HG03342 (cell line): ENCODE data around the gene SQSTM1.
A peak's percentile ranks its signal among the peaks of the same experiment; 100 is the strongest.
"Not testable (repeated sequence)": the region's sequence is repeated elsewhere in the genome, so short reads cannot be mapped to it uniquely, and the experiment has no call there.

ENCODE experiments used
- ATAC-seq: cut with Tn5 transposase; IDR thresholded peaks from one replicate; pipeline ENCODE4 v1.9.1; 2021; ENCODE audit warnings: mild to moderate bottlenecking, moderate library complexity; ENCODE audit not compliant: unreplicated experiment

Gene SQSTM1

GRCh38 chr5:179841621-179842020, 20.9 kb downstream of the SQSTM1 start:
- ATAC-seq = no peak

DNA sequence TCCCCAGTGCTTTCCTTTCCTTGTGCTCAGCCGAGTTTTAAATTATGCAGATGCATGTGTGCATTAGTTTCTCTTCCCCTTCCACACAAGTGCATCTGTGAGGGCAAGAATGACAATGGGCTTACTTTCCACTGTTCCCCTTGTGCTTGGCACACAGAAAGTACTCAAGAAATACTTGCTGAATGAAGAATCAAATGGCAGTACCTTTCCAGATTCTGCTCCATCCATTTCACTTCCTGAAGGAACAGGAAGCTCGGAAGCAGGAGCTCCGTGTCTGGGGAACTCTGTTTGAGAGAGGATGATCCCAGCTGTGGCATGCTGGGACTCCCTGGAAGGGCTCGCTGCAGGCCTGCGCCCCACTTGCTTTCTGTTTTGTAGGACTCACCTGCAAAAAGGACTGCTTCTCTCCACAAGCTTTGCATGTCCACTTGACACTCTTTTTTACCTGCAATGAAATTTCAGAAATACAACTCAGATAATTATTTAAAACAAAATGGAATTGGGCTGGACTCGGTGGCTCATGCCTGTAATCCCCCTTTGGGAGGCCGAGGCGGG, 32.4 kb downstream of the SQSTM1 start:
- peak; percentile 84 for ATAC-seq

DNA sequence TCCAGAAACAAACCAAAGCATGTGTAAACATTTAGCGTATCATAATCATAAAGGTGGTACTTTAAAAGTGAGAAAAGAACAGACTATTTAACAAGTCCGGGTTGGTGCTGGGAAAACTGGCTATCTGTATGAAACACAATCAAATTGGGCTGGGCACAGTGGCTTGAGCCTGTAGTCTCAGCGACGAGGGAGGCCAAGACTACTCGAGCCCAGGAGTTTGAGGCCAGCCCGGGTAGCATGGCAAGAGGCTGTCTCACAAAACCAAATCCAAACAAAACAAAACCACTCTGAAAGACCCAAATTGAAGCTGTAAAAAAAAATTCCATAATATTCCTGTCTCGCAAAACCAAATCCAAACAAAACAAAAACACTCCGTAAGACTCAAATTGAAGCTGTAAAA, 33.7 kb downstream of the SQSTM1 start:
- ATAC-seq = no peak

GRCh38 chr5:179858241-179858585, 37.5 kb downstream of the SQSTM1 start:
- ATAC-seq = peak; percentile 51

DNA sequence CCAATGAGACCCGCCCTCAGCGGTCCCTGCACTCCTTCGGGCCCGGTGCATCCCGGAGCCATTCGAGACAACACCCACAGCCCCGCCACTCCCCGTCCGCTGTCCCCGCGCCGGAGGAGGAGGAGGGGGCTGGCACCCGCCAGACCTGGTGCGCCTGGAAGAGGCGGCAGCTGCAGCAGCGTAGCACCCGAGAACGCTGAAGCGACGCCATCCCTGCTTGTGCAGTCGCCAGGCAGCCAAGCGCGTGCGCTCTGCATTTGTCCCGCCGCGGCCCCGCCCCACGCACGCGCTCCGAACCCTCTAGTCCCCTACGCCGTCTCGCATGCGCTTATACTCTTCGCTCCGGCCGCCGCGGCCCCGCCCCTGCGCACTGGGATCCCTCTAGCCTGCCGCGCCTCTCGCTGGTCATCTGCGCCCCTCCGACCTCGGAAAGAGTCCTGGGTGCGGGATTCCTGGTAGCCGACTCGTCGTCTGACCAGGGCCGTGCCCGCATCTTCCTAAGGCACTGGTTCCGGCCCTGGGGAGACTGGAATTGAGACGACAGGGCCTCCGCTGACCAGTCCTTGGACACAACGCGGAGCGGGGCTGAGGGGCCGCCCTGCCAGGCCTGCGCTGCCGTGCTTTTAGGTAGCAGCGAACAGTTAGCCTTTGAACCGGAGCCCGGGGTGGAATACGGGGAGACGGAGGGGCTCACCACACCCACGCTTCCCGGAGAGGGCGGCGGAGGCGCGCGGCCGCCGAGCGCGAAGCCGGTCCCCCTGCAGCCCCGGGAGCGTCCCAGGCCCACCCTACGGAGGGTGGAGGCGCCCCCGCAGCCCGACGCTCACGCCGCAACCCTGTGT, 38.1 kb downstream of the SQSTM1 start, which contains the start of gene MRNIP:
Gene MRNIP, minus strand, starts transcription at position 232 of the 842 bp plus-strand sequence. Its CDS starts 21 bp downstream, at position 211.
- peak; percentile 94 for ATAC-seq

- no peak for ATAC-seq
Measured at GRCh38 chr5:179860301-179860700, 39.6 kb downstream of the SQSTM1 start.

DNA sequence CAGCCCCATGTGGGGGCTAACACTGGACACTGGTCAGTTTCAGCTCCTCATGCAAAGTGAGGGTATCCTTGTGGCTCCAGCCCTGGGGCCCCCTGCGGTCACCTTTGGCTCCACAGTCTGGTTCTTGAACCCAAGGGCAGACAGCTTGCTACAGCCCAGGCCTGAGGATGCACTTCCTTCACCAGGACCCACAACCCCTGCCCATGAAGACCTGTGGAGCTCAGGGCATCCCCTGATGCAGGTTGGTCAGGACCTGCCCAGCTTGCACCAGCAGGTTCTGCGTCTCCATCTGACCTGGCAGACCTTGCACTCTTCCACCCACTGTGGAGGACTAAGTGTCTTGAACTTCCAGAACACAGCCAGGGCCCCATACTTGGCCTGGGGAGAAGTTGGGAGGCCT, 41.6 kb downstream of the SQSTM1 start:
- no peak for ATAC-seq

GRCh38 chr5:179862891-179863290, 42.2 kb downstream of the SQSTM1 start:
- no peak for ATAC-seq

GRCh38 chr5:179863449-179864085, 42.9 kb downstream of the SQSTM1 start:
- no peak for ATAC-seq

DNA sequence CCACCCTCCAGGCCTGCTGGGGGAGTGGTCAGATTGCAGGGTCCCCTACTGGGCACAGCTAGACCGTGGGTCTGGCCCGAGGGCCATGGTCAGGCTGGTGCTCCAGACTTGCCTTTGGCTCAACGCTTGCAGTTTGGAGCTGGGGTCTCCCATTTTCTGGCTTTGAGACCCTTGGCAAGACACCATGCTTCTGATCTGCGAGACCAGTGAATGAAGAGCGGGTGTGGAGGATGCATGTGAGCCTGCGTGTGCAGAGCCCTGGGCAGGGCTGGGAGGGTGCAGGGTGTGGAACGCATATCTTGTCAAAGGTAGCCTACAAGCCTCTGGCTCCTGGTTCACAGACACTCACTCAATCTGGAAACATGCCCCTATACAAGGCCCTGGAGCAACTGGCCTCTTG, 44.0 kb downstream of the SQSTM1 start:
- no peak for ATAC-seq

- no peak for ATAC-seq
Measured at GRCh38 chr5:179865491-179866240, 45.0 kb downstream of the SQSTM1 start.

DNA sequence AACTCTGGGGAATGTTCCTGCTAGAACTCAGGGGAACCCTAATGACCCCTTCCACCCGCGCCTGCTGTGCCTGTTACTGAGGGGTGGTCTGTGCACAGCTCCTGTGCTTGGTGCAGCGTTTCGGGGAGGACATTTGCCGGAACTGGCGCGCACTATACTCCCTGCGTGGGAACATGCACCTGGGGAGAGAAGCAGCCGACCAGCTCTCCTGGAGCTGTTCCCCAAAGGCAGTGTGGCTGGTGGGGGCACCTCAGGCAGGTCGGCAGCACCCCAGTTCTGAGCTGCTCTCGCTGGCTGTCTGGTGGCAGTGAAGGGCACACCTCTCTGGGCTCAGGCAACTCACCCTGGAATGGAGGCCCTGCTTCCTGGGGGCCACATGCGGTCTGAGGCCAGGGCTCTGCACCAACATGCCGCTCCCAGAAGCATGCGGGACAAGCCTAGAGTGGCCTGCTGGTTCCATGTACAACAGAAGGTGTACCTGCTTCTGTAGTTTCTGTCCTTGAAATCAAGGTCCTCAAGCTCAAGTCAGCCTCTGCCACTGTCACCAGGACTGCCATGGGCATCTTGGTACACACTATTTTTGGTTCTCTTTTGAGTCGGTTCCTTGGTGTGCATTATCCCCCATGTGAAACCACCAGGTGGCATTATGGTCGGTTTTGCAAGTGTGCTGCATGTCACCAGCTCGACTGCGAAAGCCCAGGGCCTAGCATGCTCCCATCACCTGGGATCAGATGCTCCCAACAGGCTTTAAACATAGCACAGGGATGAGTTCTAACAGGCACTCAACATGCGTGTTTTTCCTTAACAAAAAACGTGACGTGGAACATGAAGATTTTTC, 45.8 kb downstream of the SQSTM1 start:
- no peak for ATAC-seq

- ATAC-seq = no peak
Measured at GRCh38 chr5:179867079-179867465, 46.4 kb downstream of the SQSTM1 start.

- ATAC-seq = no peak
Measured at GRCh38 chr5:179867476-179867875, 46.8 kb downstream of the SQSTM1 start.

GRCh38 chr5:179868541-179868940, 47.8 kb downstream of the SQSTM1 start:
- no peak for ATAC-seq

DNA sequence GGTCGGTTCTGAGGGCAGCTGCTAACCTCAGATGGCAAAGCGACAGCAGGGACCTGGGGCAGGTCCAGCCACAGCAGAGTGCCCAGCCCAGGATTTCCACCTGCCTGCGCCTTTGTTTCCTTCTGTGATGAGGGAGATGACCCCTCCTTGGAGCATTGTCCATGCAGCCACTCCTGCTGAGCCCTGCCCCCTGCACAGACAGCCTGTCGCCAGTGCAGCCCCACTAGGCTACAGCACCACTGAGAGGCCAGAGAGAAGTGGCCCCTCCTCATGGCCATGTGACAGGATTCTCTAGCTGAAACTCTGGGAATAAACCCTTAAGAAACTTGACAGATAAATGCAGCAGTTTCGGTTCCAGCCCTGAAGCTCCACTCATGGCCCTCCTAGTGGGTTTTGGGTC, 48.4 kb downstream of the SQSTM1 start:
- no peak for ATAC-seq

DNA sequence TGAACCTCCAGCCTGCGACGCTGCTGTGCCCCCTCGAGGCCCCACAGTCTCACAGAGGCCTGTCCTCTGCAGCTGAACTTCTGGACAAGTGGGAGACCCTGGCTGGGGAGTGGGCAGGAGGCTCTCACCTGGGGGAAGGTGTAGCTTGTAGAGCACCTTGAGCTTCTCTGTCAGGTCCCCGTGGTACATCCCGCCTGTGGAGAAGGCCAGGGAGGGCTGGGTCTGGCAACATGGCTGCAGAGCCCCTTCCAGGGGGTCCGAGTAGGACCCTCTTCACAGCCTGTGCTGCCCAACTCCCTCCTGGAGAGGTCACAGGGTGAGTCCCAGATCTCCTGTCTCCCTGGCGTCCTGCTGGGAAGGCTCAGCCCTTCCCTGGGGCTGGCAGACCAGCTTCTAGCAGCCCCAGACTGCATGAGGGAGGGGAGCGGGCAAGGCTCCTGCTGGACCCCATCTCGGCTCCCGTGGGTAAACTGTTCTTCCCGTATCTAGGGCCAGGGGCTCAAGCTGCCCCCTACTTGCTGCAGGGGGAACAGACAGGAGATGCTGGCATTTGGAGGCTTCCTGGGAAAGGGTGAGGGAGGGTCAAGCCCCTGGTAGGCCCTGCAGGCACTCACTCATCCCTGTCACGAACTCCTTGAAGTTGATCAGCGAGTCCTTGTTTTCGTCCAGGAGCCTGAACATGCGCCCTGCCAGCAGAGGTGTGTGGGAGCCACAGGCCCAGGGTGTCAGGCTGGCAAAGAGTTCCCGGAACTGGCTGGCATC, 49.1 kb downstream of the SQSTM1 start:
- ATAC-seq = no peak

- ATAC-seq = no peak
Measured at GRCh38 chr5:179870403-179870903, 49.7 kb downstream of the SQSTM1 start.

DNA sequence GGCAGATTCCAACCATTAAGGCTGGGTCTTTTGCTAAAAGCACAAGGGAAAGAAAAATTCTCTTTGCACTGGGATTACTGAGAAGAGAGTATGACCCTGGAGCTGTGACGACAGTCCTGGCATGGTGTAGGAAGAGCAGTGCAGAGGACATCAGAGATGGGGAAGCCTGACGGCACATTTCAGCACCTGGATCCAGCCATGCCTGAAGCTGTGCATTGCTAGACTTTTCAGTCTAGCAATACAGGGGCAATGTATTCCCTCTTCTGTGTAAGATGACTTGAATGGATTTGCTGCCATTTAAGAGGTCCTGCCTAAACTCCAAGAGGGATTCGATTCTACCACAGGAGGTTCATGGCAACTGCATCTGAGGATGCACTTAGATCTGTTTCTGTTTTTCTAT, 50.2 kb downstream of the SQSTM1 start:
- no peak for ATAC-seq

DNA sequence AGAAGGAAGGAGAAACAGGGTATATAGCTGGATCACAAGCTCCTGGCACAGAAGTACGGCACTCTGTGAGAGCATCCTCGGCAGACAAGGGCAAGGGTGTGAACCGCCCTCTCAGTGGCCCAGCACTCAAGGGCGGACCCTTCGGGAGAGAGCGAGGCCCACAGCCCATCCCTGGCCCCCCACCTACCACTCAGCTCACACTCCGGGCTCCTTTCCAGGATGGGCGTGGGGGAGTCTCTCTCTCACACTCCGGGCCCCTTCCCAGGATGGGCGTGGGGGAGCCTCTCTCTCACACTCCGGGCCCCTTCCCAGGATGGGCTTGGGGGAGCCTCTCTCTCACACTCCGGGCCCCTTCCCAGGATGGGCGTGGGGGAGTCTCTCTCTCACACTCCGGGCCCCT, 50.8 kb downstream of the SQSTM1 start:
- not testable (repeated sequence) for ATAC-seq
